Central memory CD4-positive, alpha-beta T cell (primary cell): Measurements from ENCODE around the gene MMP11.

Experiments
- DNase-seq: peaks from one replicate; pipeline ENCODE4 v3.0.0; 2022

The MMP11 gene

GRCh38 chr22:23760056-23760455 is 12.6 kb upstream of the MMP11 start:
- no peak for DNase-seq

GRCh38 chr22:23762842-23763578 is 9.6 kb upstream of the MMP11 start, which contains the start of gene C22orf15:
C22orf15 (plus strand) TSS chr22:23762990; CDS start chr22:23763307, 317 bp downstream.
- DNase-seq: no peak

GRCh38 chr22:23763579-23763945 is 9.1 kb upstream of the MMP11 start:
- no peak for DNase-seq

GRCh38 chr22:23763954-23764353 is 8.7 kb upstream of the MMP11 start:
- DNase-seq: no peak

GRCh38 chr22:23764899-23765881 is 7.5 kb upstream of the MMP11 start:
- no peak for DNase-seq

GRCh38 chr22:23767303-23767672 is 5.4 kb upstream of the MMP11 start:
- DNase-seq: no peak

DNA sequence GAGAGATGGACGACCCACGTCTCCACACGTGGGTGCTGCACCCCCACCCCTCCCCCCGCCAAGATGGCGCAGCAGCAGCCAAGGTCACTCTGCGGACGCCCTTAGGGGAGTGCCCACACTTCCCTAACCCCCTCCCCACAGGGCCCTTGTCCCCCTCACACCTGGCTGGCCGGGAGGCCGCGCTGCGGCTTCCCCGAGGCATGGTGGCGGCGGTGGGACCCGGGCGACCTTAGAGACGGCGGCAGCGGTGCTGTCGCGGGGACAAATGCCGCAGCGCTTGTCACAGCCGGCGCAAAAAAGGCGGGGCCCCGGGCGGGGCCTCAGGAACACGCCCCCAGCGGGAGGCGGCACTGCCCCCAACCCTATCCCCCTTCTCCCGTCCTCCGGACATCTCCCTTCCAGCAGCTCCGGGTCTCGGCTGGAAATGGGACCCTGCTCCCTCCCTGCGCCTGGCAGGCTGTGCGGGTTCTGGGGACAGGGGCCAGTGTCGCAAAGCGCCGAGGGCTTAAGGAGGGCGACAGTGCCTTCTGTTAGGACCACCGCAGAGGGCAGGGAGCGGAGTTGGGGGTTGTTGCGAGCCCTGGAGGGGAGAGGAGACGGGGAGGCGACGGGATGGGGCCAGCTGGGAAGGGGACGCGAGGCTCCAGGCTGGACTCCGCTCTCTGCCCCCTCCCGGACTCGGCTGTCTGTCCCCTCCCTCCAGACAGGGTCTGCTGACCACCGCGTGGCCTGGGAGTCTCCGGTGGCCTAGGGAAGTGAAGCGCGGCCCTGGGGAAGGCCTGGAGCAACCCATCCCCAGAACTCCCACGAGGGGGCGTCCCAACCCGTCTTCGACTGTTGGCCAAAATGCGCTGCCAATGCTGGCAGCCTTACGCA is 4.7 kb upstream of the MMP11 start, which contains the start of gene CHCHD10:
Gene CHCHD10, minus strand, starts transcription at position 300 of the 876 bp plus-strand sequence. Its CDS starts 98 bp downstream, at position 202.
- DNase-seq: peak; percentile 62

DNA sequence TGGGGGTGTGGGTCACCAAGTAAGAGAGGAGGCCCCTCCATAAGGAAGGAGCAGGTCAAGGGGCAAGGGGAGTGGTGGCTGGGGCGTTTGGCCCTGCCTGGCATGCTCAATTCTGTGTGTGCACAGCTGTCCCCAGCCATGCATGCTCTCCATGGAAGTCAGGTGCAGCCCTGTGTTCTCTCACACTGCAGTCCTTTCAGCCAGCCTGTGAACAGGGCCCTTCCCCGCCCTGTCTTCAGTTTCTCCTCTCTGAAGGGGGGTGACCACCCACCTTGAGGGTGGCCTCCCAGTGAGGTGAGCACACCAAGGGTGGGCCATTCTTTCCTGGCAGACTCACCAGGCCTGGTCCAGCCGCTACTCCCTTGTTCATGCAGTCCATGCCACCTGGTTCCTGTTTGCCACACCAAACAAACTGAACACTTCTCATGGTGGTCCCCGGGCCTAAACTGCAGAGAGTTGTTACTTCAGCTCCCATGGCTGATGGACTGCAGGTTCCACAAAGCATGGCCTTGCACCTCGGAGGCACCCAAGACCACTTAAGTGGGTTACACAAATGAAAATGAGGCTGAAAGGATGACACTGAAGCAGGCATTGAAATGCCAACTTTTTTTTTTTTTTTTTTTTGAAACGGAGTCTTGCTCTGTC is 3.2 kb upstream of the MMP11 start:
- DNase-seq: no peak

DNA sequence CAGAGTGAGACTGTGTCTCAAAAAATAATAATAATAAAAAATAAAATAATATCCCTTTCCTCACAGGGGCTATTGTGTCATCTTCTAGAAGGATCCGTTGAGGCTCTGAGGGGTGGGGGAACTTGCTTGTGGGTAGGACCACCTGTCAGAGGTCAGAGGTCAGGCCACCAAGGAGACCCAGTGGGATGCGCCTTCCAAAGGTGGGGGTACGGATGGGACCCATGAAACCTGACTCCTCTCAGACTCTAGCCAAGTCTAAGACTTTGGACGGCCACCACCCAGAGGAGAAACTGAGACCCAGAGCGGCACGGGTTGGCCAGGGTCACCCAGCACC is 367 bp upstream of the MMP11 start:
- DNase-seq: no peak

DNA sequence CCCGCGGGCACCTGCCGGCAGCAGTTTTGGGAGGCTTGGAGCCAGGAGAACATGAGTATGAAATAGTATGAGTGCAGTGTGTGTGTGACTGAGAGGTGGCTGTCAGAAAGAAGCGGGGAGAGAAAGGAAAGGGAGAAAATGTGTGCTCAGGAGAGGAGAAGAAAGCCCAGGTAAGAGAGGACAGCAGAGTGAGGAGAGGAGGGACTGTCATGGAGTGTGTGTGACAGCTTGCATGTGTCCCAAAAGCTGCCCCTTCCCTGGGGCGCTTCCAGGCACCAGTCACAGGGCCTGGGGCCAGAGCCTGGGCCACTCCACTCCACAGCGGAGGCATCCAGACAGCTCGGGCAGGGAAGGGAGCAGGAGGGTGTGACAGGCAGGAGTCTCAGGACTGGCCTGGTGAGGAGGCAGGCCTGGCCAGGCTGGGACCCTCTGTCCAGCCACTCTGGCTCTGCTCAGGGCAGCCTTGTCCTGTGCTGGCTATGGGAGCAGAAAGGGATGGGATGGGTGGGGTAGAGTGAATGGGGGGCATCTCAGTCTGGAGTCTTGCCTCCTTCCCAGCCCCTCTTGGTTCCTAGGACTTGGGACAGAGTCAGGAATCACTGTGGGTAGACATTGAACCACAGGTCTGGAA is 949 bp downstream of the MMP11 start:
- DNase-seq: no peak

DNA sequence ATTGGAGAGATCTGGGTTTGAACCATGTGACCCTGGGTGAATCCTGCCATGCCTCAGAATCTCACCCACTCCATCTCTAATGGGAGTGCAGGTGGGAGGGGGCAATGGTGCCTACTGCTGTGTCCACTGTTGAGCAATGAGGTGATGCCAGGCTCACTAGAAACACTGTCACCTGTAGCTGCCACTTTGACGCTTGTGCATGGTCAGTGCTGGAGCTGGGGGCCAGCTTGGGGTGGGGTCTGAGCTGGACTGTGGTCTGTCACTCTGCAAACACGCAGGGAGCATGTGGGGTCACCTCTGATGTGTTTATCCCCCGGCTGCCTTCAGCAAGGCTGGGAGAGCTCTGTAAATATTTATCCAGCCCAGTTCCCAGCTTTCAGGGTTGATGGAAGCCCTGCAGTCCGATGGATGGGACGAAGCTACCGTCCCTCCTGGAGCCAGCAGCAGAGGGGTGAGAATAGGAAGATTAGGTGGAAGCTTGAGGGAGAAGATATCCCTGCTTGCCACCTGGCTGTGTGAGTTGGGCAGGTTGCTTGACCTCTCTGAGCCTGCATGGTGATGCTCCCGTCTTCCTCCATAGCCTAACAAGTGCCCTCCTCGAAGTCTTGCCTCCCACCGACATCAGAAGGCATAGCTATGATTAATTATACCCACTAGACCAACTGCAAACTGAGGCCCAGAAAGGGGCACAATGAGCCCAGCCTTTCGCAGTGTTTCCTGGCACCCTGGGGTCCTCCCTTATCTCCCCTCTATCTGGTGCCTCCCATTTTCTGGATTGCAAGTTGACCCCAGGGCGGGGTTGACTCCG is 1.7 kb downstream of the MMP11 start:
- no peak for DNase-seq

- DNase-seq: no peak
Measured at GRCh38 chr22:23774922-23775436, 2.3 kb downstream of the MMP11 start.

- DNase-seq: no peak
Measured at GRCh38 chr22:23775779-23776375, 3.2 kb downstream of the MMP11 start.

- DNase-seq: no peak
Measured at GRCh38 chr22:23777776-23778576, 5.3 kb downstream of the MMP11 start.

GRCh38 chr22:23778577-23778900 is 5.9 kb downstream of the MMP11 start:
- no peak for DNase-seq

- no peak for DNase-seq
Measured at GRCh38 chr22:23779083-23779482, 6.4 kb downstream of the MMP11 start.

- DNase-seq: no peak
Measured at GRCh38 chr22:23779731-23780130, 7.1 kb downstream of the MMP11 start.

- DNase-seq: no peak
Measured at GRCh38 chr22:23780146-23780748, 7.6 kb downstream of the MMP11 start.

DNA sequence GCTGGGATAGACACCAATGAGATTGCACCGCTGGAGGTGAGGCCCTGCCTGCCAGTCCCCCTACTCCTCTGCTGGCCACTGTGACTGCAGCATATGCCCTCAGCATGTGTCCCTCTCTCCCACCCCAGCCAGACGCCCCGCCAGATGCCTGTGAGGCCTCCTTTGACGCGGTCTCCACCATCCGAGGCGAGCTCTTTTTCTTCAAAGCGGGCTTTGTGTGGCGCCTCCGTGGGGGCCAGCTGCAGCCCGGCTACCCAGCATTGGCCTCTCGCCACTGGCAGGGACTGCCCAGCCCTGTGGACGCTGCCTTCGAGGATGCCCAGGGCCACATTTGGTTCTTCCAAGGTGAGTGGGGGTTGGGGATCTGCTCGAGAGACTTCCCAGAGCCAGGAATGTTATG is 8.4 kb downstream of the MMP11 start:
- DNase-seq: no peak
